ENCODE measurements around the gene PLA2G4E.

- TF ChIP-seq CTCF (IDR thresholded peaks at IDR 0.05): no peak
- no peak for TF ChIP-seq POLR2A (IDR thresholded peaks at IDR 0.05)
Observed at GRCh38 chr15:41934843-41935242, 86.0 kb downstream of the PLA2G4E start.

All from esophagus squamous epithelium (tissue), 4 donors.